Left ventricle myocardium inferior (tissue), 1 donor: ENCODE data around the gene SH3GL2. TPM values are rescaled to one million over a fixed set of nuclear protein-coding genes. Genes with fewer than 3 reads are reported as not detected.

Experiments
- DNase-seq: peaks from one replicate; pipeline ENCODE4 v3.0.0-alpha.2; 2020
- H3K27ac ChIP-seq: fragments of 200-600 bp; replicated peaks from 2 replicates; pipeline ENCODE4 v1.8.0; 2021
- H3K27me3 ChIP-seq: fragments of 200-600 bp; 2 replicates; pipeline ENCODE4 v1.8.0; 2021; ENCODE audit warnings: low read depth
- H3K36me3 ChIP-seq: fragments of 200-600 bp; 2 replicates; pipeline ENCODE4 v1.8.0; 2021
- H3K4me1 ChIP-seq: fragments of 200-600 bp; 2 replicates; pipeline ENCODE4 v1.8.0; 2021
- H3K4me3 ChIP-seq: fragments of 200-600 bp; 2 replicates; pipeline ENCODE4 v1.8.0; 2021; ENCODE audit warnings: mild to moderate bottlenecking, moderate library complexity
- H3K9me3 ChIP-seq: fragments of 200-600 bp; replicated peaks from 2 replicates; pipeline ENCODE4 v1.8.0; 2021
- intact Hi-C: fragments of 100-400 bp; cut with micrococcal nuclease; formaldehyde crosslinking; loops from one replicate; pipeline ENCODE4 v1.11.0; 2022
- total RNA-seq: library from RNA; stranded (reverse); fragmentation: NEBNext Ultra II Directional; extraction: Animal tissue kit (Norgen Biotek cat#: 25700); gene quantifications from one replicate; pipeline ENCODE4 v1.2.1, GENCODE V29; 2021
- TF ChIP-seq, protein P1 (sequence below): fragments of 200-600 bp; IDR thresholded peaks from 2 replicates; pipeline ENCODE4 v1.8.0; 2021; ENCODE audit warnings: antibody characterized with exemption, mild to moderate bottlenecking, borderline replicate concordance
- donor health status: DM: no; HTN: yes; CAD: no; lungs with severe emphysema.

The SH3GL2 gene
- total RNA-seq, 1 donor from 2014 or later, result 7.3 TPM

- TF ChIP-seq, protein P1, sequence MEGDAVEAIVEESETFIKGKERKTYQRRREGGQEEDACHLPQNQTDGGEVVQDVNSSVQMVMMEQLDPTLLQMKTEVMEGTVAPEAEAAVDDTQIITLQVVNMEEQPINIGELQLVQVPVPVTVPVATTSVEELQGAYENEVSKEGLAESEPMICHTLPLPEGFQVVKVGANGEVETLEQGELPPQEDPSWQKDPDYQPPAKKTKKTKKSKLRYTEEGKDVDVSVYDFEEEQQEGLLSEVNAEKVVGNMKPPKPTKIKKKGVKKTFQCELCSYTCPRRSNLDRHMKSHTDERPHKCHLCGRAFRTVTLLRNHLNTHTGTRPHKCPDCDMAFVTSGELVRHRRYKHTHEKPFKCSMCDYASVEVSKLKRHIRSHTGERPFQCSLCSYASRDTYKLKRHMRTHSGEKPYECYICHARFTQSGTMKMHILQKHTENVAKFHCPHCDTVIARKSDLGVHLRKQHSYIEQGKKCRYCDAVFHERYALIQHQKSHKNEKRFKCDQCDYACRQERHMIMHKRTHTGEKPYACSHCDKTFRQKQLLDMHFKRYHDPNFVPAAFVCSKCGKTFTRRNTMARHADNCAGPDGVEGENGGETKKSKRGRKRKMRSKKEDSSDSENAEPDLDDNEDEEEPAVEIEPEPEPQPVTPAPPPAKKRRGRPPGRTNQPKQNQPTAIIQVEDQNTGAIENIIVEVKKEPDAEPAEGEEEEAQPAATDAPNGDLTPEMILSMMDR, result no peak
- H3K4me1 ChIP-seq, result no peaks in the 10 kb centered on the region
- no peak overlapping the region for H3K4me3 ChIP-seq
- H3K36me3 ChIP-seq, result no peaks in the 10 kb centered on the region
- DNase-seq, result no peak
- H3K27me3 ChIP-seq, result no peaks in the 10 kb centered on the region
- H3K27ac ChIP-seq, result no peak overlapping the region
- peaks cover 8% of the 10 kb centered on the region for H3K9me3 ChIP-seq
- intact Hi-C loops, result no loop called here
Measured at GRCh38 chr9:17648516-17648915, 69.7 kb downstream of the SH3GL2 start.

- intact Hi-C loops, result no loop called here
- no peak for DNase-seq
- Histone ChIP-seq H3K4me3 (no peak overlapping the region), H3K9me3 (no peaks in the 10 kb centered on the region), H3K27me3 (no peaks in the 10 kb centered on the region), H3K4me1 (no peaks in the 10 kb centered on the region), H3K27ac (no peak overlapping the region), H3K36me3 (no peaks in the 10 kb centered on the region)
- TF ChIP-seq, protein P1, result no peak
Measured at GRCh38 chr9:17651725-17652124, 72.9 kb downstream of the SH3GL2 start.

GRCh38 chr9:17653947-17654465 is 75.1 kb downstream of the SH3GL2 start:
- Histone ChIP-seq H3K27me3 (no peaks in the 10 kb centered on the region), H3K9me3 (no peaks in the 10 kb centered on the region), H3K27ac (no peak overlapping the region), H3K4me3 (no peak overlapping the region), H3K4me1 (no peaks in the 10 kb centered on the region), H3K36me3 (no peaks in the 10 kb centered on the region)
- DNase-seq, result no peak
- intact Hi-C loops, result no loop called here
- TF ChIP-seq, protein P1, result no peak

DNA sequence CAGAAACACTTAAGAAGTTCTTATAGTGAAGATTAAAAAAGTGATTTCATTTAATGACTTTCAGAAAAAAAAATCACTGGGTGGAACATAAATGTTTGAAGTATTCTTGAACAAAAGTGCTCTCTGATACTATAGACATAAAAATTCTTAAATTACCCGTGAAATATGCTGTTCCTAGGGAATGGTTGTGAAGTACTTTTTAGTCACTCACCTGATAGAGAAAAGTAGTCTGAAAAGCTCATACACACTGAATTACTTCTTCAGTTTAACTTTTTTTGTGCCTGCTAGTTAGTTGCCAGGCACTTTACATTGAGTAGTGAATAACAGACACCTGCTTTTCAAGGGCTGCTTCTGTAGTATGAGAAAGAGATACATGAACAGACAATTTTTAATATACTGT is 78.0 kb downstream of the SH3GL2 start:
- H3K4me1 ChIP-seq, result no peaks in the 10 kb centered on the region
- DNase-seq, result no peak

GRCh38 chr9:17658237-17658636 is 79.4 kb downstream of the SH3GL2 start:
- intact Hi-C loops, result no loop called here
- no peaks in the 10 kb centered on the region for H3K4me1 ChIP-seq
- no peak overlapping the region for H3K4me3 ChIP-seq
- no peak for DNase-seq
- no peaks in the 10 kb centered on the region for H3K27me3 ChIP-seq
- no peak overlapping the region for H3K27ac ChIP-seq
- no peaks in the 10 kb centered on the region for H3K36me3 ChIP-seq
- H3K9me3 ChIP-seq, result no peaks in the 10 kb centered on the region
- TF ChIP-seq, protein P1, result no peak

More for the DNA sequence above, 78.0 kb downstream of the SH3GL2 start:
- intact Hi-C loops, result no loop called here
- Histone ChIP-seq H3K27me3 (no peaks in the 10 kb centered on the region), H3K4me3 (no peak overlapping the region), H3K36me3 (no peaks in the 10 kb centered on the region), H3K27ac (no peak overlapping the region), H3K9me3 (no peaks in the 10 kb centered on the region)
- TF ChIP-seq, protein P1, result no peak
